GM19468 (cell line): ENCODE data around the gene LRRC59.

Source experiments
- ATAC-seq: cut with Tn5 transposase; IDR thresholded peaks from one replicate; pipeline ENCODE4 v1.9.1; 2021; ENCODE audit warnings: mild to moderate bottlenecking, moderate library complexity, moderate number of reproducible peaks; ENCODE audit not compliant: unreplicated experiment; ENCODE audit errors: extremely low read depth

LRRC59 gene

DNA sequence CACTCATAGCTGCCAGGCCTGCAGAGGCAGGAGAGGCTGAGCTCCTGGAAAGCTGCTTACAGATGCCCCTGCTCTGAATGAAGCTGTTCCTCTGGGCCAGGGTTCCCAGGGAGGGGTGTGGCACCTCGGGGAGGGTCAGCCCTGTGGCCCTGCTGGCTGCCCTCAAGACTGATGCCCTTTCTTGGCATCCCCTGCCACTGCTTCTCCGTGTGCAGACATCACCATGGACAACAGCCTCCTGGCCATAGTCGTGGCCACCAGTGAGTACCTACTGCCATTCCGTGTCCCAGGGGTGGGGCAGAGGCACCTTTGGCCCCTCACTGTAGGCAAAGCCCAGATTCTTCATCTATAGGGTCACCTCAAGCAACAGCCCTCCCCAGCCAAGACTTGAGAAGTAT lies 33.3 kb downstream of the LRRC59 start:
- ATAC-seq, result no peak

GRCh38 chr17:50363217-50364060 lies 33.9 kb downstream of the LRRC59 start:
- ATAC-seq, result no peak

- no peak for ATAC-seq
Measured at GRCh38 chr17:50362661-50363060, 34.7 kb downstream of the LRRC59 start.

GRCh38 chr17:50361561-50362480 lies 35.5 kb downstream of the LRRC59 start:
- no peak for ATAC-seq

- ATAC-seq, result no peak
Measured at GRCh38 chr17:50360486-50361115, 36.7 kb downstream of the LRRC59 start.

- ATAC-seq, result no peak
Measured at GRCh38 chr17:50359998-50360461, 37.3 kb downstream of the LRRC59 start.

DNA sequence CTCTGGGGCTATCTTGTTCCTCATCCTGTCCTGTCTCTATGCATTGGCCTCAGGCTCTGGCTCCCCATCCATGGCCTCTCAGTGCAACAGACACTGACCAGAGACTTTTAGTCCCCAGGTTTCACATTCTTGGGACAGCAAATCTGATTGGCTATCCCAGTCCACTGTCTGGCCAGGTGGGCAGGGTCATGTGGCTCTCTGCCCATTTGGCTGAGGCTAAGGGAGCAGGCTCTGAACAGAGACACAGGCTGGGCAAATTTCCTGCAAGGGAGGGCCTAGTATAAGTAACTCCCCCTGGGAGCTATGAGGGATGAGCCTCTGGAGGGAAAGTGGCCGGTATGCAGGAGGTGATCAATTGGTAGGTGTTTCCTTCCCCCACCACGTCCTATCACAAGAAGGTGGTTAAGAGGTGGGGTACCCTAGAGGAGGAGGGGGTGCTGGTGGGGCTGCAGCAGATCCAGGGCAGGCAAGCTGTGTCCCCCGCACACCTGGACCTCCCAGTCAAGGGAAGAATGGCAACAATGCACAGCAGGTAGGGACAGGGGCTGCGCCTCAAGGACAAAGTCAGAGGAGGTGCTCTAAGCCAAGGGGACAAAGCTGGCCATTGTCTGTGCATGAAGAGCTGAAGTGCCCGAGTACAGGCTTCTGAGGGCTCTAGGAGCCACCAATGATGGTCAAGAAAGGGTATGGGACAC lies 38.2 kb downstream of the LRRC59 start:
- ATAC-seq, result no peak

DNA sequence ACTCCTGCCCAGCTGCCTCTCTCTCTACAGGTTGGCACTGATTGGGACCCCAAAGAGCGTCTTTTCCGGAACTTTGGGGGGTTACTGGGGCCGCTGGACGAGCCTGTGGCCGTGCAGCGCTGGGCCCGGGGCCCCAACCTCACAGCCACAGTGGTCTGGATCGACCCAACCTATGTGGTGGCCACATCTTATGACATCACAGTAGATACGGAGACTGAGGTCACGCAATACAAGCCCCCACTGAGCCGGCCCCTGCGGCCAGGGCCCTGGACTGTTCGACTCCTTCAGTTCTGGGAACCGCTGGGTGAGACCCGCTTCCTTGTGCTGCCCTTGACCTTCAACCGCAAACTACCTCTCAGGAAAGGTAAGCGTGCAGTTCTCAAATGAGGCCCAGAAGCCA lies 39.1 kb downstream of the LRRC59 start:
- no peak for ATAC-seq

- ATAC-seq, result no peak
Measured at GRCh38 chr17:50356892-50357510, 40.3 kb downstream of the LRRC59 start.

DNA sequence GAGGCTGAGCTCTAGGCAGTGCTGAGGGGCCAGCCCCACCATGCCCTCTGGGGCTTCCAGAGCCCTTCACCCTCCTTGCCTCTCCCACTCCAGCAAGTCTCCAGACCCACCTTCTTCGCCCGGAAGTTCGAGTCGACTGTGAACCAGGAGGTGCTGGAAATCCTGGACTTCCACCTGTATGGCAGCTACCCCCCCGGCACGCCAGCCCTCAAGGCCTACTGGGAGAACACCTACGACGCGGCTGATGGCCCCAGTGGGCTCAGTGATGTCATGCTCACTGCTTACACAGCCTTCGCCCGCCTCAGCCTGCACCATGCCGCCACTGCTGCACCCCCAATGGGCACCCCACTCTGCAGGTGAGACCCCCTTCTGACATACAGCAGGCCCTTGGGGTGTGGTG lies 40.9 kb downstream of the LRRC59 start:
- ATAC-seq, result no peak

DNA sequence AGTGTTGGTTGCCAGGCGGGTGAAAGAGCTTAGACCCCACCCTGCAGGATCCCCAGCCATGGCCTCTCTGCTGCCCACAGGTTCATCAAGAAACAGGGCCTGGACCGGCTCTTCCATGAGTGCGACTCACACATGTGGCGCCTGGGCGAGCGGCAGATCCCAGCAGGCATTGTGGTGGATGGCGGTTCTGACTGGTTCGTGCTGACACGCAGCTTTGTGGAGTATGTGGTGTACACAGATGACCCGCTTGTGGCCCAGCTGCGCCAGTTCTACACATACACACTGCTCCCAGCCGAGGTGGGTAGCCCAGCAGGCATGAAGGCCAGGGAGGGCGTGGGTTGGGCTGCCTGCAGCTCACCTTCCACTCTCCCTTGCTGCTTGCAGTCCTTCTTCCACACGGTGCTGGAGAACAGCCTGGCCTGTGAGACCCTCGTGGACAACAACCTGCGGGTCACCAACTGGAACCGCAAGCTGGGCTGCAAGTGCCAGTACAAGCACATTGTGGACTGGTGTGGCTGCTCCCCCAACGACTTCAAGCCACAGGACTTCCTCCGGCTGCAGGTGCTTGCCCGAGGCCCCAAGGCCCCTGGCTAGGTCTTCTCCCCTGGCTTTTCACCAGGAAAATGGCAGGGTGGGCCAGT lies 41.5 kb downstream of the LRRC59 start:
- no peak for ATAC-seq

- no peak for ATAC-seq
Measured at GRCh38 chr17:50355336-50355700, 42.0 kb downstream of the LRRC59 start.

- ATAC-seq, result no peak
Measured at GRCh38 chr17:50354776-50355175, 42.5 kb downstream of the LRRC59 start.

DNA sequence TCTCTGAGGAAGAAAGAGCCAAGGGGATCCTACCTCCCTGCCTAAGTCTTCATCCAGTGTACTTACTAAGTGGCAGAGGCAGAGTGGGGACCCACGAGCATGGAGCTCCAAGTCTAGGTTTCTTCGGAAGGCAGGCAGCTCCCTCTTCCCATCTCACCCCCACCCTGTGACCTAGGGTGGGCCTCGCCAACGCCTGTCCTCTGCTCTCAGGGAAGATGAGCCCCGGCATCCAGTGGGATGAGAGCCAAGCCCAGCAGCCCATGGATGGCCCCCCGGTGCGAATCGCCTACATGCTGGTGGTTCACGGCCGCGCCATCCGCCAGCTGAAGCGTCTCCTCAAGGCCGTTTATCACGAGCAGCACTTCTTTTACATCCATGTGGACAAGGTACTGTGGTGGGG lies 43.1 kb downstream of the LRRC59 start:
- ATAC-seq, result no peak

- no peak for ATAC-seq
Measured at GRCh38 chr17:50353600-50354195, 43.6 kb downstream of the LRRC59 start.

DNA sequence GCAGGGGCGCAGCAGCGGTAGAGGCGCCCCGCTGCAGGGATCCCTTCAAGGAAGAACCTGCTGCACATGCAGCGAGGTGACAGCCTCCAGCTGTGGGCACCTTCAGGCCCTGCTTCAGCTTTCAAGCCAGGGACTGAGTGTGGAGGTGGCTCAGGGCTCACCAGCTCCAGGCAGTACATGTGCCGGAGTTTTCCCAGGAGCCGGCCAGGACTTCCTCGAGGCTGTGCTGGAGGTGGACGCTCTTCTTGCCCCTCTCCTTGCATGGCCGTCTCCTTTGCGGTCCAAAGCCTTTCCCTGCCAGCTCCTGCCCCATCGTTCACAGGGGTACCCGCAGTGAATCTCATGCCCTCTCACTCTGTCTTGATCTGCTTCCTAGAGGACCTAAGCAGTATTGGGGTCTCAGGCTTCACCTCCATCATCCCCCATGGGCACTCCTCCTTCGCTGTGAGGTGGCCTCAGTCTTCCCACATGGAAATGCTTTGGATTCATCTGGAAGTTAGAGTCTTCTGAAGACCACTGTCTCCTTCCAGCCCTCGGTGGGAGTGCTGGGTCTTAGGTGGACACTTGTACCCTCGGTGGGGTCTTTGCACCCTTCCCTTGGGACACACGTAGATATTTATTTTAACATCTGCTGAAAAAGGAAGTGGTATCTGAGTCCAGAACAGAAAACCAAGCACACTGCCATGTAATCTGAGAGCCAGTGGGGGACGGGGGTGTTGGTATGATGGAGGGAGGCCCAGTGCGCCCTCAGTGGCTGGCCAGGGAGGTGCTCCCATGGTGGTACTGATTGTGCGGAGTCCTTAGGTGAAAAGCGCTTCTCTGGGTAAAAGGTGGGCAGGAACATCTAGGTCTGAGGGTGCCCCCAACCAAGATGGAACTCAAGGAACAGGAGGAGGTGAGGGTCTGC lies 44.4 kb downstream of the LRRC59 start:
- no peak for ATAC-seq

DNA sequence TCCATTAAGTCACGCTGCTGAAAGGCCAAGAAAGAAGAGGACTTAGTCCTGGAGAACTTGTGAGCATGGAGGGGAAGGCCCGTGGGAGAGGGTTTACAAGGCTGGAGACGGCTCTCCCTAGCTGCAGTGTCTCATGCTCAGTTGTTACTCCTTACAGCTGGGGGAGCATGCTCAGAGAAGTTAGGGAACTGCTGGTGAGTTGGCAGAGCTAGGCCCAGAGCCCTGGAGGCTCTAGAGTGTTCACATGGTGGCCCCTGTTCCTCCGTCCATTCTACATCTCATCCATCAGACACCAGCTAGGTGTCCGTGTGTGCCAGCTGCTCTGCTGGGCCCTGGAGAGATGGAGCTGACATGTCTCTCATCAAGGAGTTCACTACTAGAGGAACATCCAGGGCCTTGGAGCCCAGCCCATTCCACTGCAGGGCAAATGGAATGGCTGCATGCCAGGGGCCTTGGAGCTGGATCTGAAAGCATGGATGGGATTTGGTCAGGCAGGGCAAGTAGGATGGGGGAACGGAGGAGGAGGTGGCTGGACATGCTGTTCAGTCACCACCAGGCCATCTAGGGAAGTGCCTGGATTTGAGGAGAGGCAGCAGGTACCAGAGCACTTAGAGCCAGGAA lies 45.1 kb downstream of the LRRC59 start:
- ATAC-seq, result no peak
